Heart left ventricle (tissue), 16 donors: ENCODE measurements around the gene KCNIP3. TPM values are rescaled to one million over a fixed set of nuclear protein-coding genes. Genes with fewer than 3 reads are reported as not detected.

Source experiments
- ATAC-seq, 4 donors: fragments of 200-7000 bp; cut with Tn5 transposase; one replicate each; pipeline ENCODE4 v1.9.1; 2020 to 2022; ENCODE audit warnings: moderate library complexity in 4 of 4, mild to moderate bottlenecking in 3 of 4, moderate number of reproducible peaks in 1 of 4
- DNase-seq, 5 donors: peaks; one replicate each; pipeline ENCODE4 v3.0.0-alpha.2; 2020
- H3K27ac ChIP-seq, 12 donors: fragments of 200-600 bp; sonication (generic) in 4 of 12; one replicate each; pipeline versions ENCODE4 v1.5.0 to v1.8.0; 2016 to 2022; ENCODE audit warnings: mild to moderate bottlenecking in 2 of 12
- H3K27me3 ChIP-seq, 9 donors: fragments of 200-600 bp; sonication (generic) in 2 of 9; one replicate each; pipeline versions ENCODE4 v1.5.1 to v1.8.0; 2016 to 2022; ENCODE audit warnings: mild to moderate bottlenecking in 3 of 9
- H3K36me3 ChIP-seq, 9 donors: fragments of 200-600 bp; sonication (generic) in 2 of 9; one replicate each; pipeline versions ENCODE4 v1.5.0 to v1.8.0; 2018 to 2022; ENCODE audit warnings: mild to moderate bottlenecking in 2 of 9
- H3K4me1 ChIP-seq, 12 donors: fragments of 200-600 bp; sonication (generic) in 4 of 12; one replicate each; pipeline versions ENCODE4 v1.5.0 to v1.8.0; 2016 to 2022; ENCODE audit warnings: mild to moderate bottlenecking in 3 of 12
- H3K4me3 ChIP-seq, 12 donors: fragments of 200-600 bp; sonication (generic) in 4 of 12; one replicate each; pipeline versions ENCODE4 v1.5.0 to v1.8.0; 2017 to 2022; ENCODE audit warnings: mild to moderate bottlenecking in 9 of 12, moderate library complexity in 4 of 12
- H3K9me3 ChIP-seq, 12 donors: fragments of 200-600 bp; sonication (generic) in 4 of 12; one replicate each; pipeline versions ENCODE4 v1.5.0 to v1.8.0; 2016 to 2022; ENCODE audit warnings: mild to moderate bottlenecking in 1 of 12
- POLR2A ChIP-seq, 2 donors: fragments of 450-650 bp; IDR thresholded peaks; one replicate each; pipeline ENCODE4 v1.6.1; 2017; ENCODE audit warnings: antibody characterized with exemption in 2 of 2, mild to moderate bottlenecking in 2 of 2, moderate library complexity in 2 of 2
- WGBS, 4 donors: extraction: QIAGEN DNeasy Blood & Tissue Kit in 2 of 4; methylation state at CpG; one replicate each; pipeline versions ENCODE4 v1.1.5 to v1.1.7; 2013 to 2018; 5-methylcytosine and 5-hydroxymethylcytosine counted together
- intact Hi-C, 10 donors: fragments of 100-400 bp; cut with DNase I; formaldehyde crosslinking; loops; one replicate each; pipeline versions ENCODE4 v1.11.1 to v1.14.2; 2022
- polyA plus RNA-seq, 2 donors: library from polyadenylated mRNA; stranded (reverse); fragments of 200-250 nt; gene quantifications; one replicate each; pipeline ENCODE4 v1.2.3, GENCODE V29; 2013
- total RNA-seq, 9 donors: library from RNA; depleted of rRNA in 2 of 9; stranded (reverse); fragments of >200 nt in 2 of 9; fragmentation: NEBNext Ultra II Directional in 3 of 9; extraction: Animal tissue kit (Norgen Biotek cat#: 25700) in 3 of 9; gene quantifications; one replicate each; pipeline versions ENCODE4 v1.1.0 to v1.2.4, GENCODE V29; 2016 to 2023
- TF ChIP-seq, protein P1 (sequence below), 12 donors: fragments of 200-600 bp; sonication (generic) in 4 of 12; IDR thresholded peaks; one replicate each; pipeline versions ENCODE4 v1.5.0 to v1.8.0; 2018 to 2022; ENCODE audit warnings: antibody characterized with exemption in 12 of 12, mild to moderate bottlenecking in 5 of 12
- donor health status: ischemic (EF 13 %, LVEDD 7.1; RV severe dilation, severe dysfunction).
- donor health status: healthy with polysubstance abuse.
- donor health status: DM: no; HTN: yes; CAD: no.
- donor health status: DM: no; HTN: no; CAD: no.
- donor health status: ischemic (EF 25% LVEDD 6.9; RV normal size, moderate dysfunction).
- donor health status: ischemic (EF 25% LVEDD 5.7; RV mildly dilated, moderate dysfunction).
- donor health status: healthy.
- donor health status: DM: yes; HTN: yes; CAD: no.
- donor health status: ischemic (EF 35%, LVEDD 5.7; RV mildly dilated, moderate dysfunction).
- donor health status: nonischemic (EF 11% LVEDD 7.7; RV severe dilation, severe dysfunction).
- donor health status: DM: yes; HTN: yes; CAD: no.
- donor health status: PGD.
- donor health status: ischemic (EF 29% LVEDD 5.4; RV normal size, mild dysfunction).
- donor health status: nonischemic (EF 23%, LVEDD 6.1; RV moderate dilation, normal function).

Gene KCNIP3
- total and polyA plus RNA-seq, 11 donors = 2.7 to 8.3 (median 4.0) TPM

DNA sequence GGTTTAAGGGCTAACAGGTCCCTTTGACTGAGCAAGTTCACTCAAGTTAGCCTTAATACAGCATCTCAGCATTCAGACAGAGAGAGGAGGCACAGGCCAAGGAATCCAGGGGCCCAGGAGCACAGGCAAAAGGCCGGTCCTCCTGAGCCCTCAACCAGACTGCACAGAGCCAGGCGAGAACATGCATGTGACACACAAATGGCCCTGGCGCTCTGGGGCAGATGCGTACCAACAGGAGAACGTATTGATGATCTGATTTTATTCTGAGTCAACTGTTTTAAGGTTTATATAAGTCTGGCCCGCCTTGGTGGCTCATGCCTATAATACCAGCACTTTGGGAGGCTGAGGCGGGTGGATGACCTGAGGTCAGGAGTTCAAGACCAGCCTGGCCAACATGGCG lies 34.9 kb downstream of the KCNIP3 start:
- H3K36me3 ChIP-seq = no peaks in the 10 kb centered on the region
- no peak for TF ChIP-seq POLR2A (IDR thresholded peaks at IDR 0.05)
- TF ChIP-seq, protein P1, sequence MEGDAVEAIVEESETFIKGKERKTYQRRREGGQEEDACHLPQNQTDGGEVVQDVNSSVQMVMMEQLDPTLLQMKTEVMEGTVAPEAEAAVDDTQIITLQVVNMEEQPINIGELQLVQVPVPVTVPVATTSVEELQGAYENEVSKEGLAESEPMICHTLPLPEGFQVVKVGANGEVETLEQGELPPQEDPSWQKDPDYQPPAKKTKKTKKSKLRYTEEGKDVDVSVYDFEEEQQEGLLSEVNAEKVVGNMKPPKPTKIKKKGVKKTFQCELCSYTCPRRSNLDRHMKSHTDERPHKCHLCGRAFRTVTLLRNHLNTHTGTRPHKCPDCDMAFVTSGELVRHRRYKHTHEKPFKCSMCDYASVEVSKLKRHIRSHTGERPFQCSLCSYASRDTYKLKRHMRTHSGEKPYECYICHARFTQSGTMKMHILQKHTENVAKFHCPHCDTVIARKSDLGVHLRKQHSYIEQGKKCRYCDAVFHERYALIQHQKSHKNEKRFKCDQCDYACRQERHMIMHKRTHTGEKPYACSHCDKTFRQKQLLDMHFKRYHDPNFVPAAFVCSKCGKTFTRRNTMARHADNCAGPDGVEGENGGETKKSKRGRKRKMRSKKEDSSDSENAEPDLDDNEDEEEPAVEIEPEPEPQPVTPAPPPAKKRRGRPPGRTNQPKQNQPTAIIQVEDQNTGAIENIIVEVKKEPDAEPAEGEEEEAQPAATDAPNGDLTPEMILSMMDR (IDR thresholded peaks at IDR 0.05) = no peak
- intact Hi-C loops = no loop called here
- no peak overlapping the region for H3K4me3 ChIP-seq
- H3K27ac ChIP-seq = no peak overlapping the region
- DNase-seq = peak in 3 of 5 donors; percentile 6 to 25 (median 11)
- no peaks in the 10 kb centered on the region for H3K9me3 ChIP-seq
- WGBS, 4 donors = 91 to 96% (median 94%) methylated on average over 8 of the region's 8 CpGs
- H3K4me1 ChIP-seq = no peaks in the 10 kb centered on the region
- H3K27me3 ChIP-seq = no peaks in the 10 kb centered on the region
- no peak for ATAC-seq

DNA sequence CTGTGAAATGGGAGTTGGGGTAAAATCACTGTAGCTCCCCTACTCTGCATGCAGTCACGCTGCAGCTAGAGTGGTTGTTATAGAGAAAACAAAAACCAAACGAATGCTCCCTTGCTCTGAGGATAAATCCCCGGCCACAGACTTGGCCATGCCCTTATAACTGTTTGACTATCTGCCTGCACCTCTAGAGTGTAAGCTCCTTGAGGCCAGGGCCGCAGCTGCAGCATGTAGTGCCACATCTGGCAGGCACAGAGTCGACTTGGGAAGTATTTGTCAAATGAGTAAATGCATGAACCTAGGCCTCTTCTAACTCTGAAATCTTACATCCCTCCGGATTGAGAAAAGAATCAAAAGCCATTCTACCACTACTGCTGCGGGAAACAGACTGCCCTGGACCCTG lies 35.9 kb downstream of the KCNIP3 start:
- peak in 2 of 5 donors; percentile 5 to 20 for DNase-seq
- Histone ChIP-seq H3K27me3 (no peaks in the 10 kb centered on the region), H3K4me1 (no peaks in the 10 kb centered on the region), H3K4me3 (no peak overlapping the region), H3K36me3 (no peaks in the 10 kb centered on the region), H3K27ac (peak overlapping the region in 1 of 12 donors; percentile 60), H3K9me3 (no peaks in the 10 kb centered on the region)
- TF ChIP-seq, protein P1 (IDR thresholded peaks at IDR 0.05) = no peak
- TF ChIP-seq POLR2A (IDR thresholded peaks at IDR 0.05) = no peak
- intact Hi-C loops = no loop called here
- WGBS, 4 donors = 80 to 84% (median 83%) methylated on average over 7 of the region's 7 CpGs
- no peak for ATAC-seq

DNA sequence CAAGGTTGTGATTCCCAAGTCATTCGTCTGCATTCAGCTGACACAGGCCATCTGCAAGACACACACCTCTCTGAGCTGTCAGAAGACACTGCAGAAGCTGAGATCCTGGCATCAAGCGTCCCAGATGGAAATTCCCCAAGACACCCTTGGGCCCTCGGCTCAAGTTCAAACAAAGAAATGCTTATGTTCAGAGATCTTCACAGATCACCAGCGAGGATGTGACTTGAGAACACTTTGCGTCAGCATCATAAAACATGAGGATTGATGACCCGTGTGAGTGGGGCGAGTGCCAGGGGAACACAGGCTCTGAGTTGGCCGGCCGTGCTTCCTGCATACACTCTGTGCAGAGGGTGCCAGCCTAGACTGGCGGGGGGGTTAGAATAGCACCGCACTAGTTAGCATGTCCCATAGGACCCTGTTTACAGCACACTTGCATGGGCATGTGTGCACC lies 36.8 kb downstream of the KCNIP3 start:
- no peaks in the 10 kb centered on the region for H3K27me3 ChIP-seq
- intact Hi-C loops = no loop called here
- ATAC-seq (no peak), DNase-seq (peak in 2 of 5 donors; percentile 18 to 20)
- TF ChIP-seq, protein P1 (IDR thresholded peaks at IDR 0.05) = no peak
- TF ChIP-seq POLR2A (IDR thresholded peaks at IDR 0.05) = no peak
- no peaks in the 10 kb centered on the region for H3K4me1 ChIP-seq
- H3K4me3 ChIP-seq = no peak overlapping the region
- no peaks in the 10 kb centered on the region for H3K9me3 ChIP-seq
- no peaks in the 10 kb centered on the region for H3K36me3 ChIP-seq
- WGBS, 4 donors = 74 to 86% (median 78%) methylated on average over 10 to 11 of the region's 11 CpGs
- H3K27ac ChIP-seq = peak overlapping the region in 1 of 12 donors; percentile 60

DNA sequence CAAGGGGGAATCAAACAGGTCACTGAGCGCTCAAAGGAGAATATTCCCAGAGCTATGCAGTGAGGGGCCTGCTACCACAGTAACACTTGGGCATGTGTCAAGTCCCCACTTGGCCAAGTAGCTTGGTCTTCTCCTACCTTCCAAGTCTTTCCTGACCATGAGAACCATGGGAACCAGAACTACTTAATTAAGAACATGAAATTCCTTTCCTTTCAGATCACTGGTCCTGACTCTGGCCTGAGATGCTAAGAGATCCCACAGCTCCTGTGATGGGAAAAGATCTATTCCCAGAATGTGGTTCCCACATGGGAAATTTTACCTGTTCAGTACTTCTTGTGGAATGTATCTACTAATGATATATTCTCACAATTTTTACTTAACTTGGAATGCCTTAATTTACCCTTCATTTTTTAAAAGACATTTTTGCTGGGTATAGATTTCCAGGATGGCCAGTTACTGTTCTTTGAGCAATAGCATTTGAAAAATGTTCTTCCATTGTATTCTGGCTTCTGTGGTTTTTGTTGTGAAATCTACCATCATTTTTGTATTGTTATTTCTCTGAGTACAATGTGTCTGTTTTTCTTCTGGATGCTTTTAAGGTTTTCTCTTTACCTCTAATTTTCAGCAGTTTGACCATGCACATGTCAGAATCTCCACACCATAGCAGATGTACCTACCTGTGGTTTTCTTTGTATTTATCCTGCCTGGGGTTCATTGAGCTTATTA lies 37.9 kb downstream of the KCNIP3 start:
- DNase-seq = no peak
- intact Hi-C loops = no loop called here
- Histone ChIP-seq H3K27me3 (no peaks in the 10 kb centered on the region), H3K27ac (no peak overlapping the region), H3K36me3 (no peaks in the 10 kb centered on the region), H3K4me3 (no peak overlapping the region), H3K4me1 (no peaks in the 10 kb centered on the region), H3K9me3 (no peaks in the 10 kb centered on the region)
- ATAC-seq = no peak
- WGBS, 4 donors = 93 to 100% (median 99%) methylated on average over 1 of the region's 1 CpG
- TF ChIP-seq POLR2A (IDR thresholded peaks at IDR 0.05) = no peak
- TF ChIP-seq, protein P1 (IDR thresholded peaks at IDR 0.05) = no peak
